IPS DF 19.7 (cell line): ENCODE measurements around the gene FAM240A.

Source experiments
- DNase-seq: peaks from one replicate; pipeline ENCODE4 v3.0.0-alpha.2; 2013; ENCODE audit warnings: low read depth, low spot score

FAM240A gene

DNA sequence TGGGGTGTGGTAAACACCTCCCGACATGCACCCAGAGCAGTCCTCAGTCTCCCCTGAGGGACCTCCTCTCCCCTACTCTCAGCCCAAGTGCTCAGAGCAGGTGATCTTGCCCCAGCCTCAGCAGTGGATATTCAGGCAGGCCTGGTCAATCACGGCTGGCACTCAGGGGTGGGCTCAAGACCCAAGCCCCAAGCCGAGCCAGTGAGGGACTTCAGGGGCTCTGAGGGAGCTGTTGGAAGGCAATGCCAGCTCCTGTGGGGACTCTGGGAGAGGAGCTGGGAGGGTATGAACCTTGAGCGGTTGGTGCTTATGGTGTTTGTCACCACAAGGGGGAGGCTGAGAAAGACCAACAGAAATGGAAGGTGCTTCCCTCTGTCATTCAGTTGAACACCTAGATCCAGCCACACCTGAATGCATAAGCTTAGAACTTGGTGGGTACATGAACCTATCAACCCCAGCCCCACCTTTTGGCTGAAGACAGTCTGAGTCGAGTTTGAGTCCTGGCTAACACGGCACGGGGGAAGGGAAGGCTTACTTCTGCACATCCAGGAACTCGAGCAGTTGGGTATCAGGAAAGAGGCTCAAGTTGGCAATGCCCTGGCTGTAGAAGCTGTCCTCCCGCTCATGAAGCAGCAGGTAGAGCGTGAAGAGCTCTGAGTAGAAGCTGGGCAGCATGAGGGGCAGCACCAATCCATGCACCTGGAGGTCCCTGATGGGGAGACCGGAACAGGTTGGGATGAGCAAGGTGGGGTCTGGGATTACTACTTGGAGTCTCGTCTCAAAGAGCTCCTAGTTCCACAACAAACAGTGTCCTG, 61.9 kb downstream of the FAM240A start:
- no peak for DNase-seq

DNA sequence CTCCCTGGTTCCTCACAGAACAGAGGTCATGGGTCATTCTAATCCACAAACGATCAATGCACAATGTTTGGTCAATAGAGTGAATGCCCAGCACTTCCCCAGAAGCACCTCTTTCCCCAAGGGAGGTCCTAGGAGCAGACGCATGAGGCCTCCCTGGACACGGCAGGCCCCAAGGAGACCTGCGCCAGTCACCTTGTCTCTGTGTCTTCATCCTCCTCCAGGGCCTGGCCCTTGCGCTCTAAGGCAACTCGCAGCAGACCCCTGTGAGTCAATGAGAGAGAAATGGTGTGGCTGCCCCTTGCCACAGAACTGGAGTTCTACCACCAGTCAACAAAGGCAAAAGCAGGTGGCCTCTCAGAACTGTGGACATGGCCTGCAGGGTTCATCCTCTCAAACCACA, 63.1 kb downstream of the FAM240A start:
- no peak for DNase-seq
